PFSK-1 (cell line): Measurements from ENCODE around the gene RSRC1.

ENCODE experiments used
- POLR2AphosphoS5 ChIP-seq: IDR thresholded peaks from 2 replicates; pipeline ENCODE4 v1.6.1; 2012; ENCODE audit warnings: low read depth, mild to moderate bottlenecking, control low read depth, low read length, moderate library complexity
- TAF1 ChIP-seq: IDR thresholded peaks from 2 replicates; pipeline ENCODE4 v1.6.1; 2012; ENCODE audit warnings: low read length, control low read depth, borderline replicate concordance; ENCODE audit not compliant: insufficient read depth

DNA sequence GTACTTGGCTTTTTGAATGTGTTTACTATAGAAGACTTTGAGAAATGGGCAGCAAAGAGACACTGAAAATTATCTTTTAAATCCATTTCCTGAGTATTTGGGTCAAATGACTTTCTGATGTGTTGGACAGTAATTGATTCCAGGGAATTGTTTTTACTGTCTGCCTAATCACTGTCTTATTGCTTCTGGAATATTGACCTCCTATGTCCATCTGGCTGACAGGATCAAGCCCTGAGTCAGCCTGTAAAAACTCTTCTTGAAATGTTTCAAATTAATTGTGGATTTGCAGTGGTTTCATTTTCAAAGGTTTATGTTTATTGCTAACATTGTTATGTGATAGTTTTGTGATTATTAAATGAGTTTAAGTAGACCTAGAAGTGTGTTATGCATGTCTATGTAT is 410.5 kb downstream of the RSRC1 start:
- TF ChIP-seq POLR2AphosphoS5 = no peak
- TF ChIP-seq TAF1 = no peak
